T-helper 2 cell (primary cell): ENCODE data around the gene PFDN4.

Experiments
- DNase-seq, 5 experiments: peaks; one replicate each; pipeline versions ENCODE4 v3.0.0 to v3.0.0-alpha.2; 2012 to 2022
- total RNA-seq, 2 donors: gene quantifications; one replicate each; lab custom pipeline; 2026; lab: John Stamatoyannopoulos, UW

Gene PFDN4
- 12.2 to 17.4 reads per million in 2 donors for total RNA-seq

- DNase-seq, result peak; percentile 48 to 82 (median 68)
These were observed at the start of gene PFDN4 for GRCh38 chr20:54207743-54208547. TSS of gene PFDN4 (plus strand) at chr20:54208087. CDS start at chr20:54208101, 14 bp downstream.

- DNase-seq, result no peak
These were observed 49.7 kb upstream of the PFDN4 start for GRCh38 chr20:54158226-54158625.

GRCh38 chr20:54158856-54159418, 49.0 kb upstream of the PFDN4 start:
- DNase-seq, result no peak

DNA sequence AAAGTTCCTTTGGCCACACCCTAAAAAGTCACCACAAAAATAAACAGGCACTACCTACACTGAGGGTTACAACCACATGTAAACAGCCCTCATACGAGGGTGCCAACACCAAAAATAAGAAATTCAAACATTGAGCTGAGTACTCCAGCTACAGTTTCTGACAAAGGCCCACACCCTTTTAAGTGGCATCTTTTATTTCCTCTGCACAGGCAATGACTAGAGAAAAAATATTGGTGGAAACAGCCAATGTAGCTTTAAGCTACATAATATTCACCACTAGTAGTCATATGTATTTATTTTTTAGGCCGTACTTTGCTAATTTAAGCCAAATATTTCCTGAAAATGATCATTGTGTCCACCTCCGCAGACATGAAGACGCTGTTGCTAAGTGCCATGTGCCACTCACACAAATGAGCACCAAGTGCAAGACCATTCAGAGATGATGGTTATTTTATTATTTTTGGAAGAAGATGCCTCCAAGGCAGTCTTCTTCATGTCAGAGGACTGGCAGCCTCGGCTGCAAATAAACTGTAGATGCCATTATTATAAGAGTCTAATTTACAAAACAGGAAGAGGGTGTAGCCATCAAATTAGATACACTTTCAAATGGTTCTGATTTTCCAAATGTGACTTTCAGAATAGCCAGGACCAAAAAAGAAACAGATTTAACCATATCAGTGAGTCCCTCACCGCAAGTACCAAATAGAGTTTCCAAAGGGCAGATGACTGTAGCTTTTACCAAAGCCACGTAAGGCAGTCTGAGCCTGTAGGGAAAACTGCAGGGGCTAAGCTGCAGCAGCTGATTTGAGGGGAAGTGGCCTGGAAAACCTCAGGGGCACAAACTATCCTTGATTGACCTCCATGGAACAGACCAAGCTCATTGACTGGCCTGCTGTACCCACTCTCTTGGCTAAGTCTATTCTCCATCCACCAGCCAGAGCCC, 47.6 kb upstream of the PFDN4 start:
- DNase-seq, result no peak

DNA sequence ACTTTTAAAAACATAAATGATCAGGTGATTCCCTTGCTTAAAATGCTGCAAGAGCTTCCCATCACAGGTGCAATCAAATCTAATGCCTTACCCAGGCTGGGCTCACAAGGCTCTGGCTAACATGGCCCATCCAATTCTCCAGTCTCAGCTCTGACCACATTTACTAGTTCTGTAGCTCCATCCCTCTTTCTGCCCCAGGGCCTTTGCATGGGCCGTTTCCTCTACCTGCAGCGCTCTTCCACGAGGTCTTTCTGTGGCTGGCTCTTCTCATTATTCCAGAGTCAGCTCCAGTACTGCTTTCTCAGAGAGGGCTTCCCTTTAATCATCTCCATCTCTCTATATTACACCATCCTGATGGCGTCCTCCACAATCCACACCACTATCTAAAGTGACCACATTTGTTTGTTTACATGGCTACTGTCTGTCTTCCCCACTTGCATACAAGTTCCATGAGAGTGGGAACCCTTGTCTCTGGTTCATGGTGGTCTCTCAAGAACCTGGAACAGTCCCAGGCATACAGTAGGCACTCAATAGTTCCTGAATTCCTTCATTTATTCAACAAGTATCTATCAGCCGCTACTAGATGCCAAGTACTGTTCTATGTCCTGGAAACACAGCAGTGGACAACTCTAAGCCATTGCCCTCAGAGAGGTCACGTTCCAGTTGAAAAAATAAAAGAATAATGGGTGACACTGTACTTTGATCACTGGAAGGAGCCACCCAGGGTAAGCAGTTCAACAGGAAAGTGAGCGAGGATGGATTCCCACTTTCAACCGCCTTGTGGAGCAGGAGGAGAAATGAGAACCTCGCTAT, 46.7 kb upstream of the PFDN4 start:
- DNase-seq, result no peak

DNA sequence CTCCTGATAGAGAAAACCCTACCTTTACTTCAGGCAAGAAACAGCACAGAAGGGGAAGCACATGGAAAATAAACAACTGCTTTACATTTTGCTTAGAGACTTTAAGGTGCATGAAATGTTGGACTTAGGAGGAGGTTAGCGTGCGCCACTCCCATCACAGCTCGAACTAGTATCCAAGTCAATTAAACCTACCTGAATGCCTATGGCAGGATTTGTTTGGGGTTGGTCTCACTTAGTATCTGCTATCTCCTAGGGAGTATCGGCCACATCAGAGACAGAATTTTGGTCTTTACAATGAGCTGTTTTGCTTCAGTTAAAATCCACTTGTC, 46.1 kb upstream of the PFDN4 start:
- no peak for DNase-seq

DNA sequence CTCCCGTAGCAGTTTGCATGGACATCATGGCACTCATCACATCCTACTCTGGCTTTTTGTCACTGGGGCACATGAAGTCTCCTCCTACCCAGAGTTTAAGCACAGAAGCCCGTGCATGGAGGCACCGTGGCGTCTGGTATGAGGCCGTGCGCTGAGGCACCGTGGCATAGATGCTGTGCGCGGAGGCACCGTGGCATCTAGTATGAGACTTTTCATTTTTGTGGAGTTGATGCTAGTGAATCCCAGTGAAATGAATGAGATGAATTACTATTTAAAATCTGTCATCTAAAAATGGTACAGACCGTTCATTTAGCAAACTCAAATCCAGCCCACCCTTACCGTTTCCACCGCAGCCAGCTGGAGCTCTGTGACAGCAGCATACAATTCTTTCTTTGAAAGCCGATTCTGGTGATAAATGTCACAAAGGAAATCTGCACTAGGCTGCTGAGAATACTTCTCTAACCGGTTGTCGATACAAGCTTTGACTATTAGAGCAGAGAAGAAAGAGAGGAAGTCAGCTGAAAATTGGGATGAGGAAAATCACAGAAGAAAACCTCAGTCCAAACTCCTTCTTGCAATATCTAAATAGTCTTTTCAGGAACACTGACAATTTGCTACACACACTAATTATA, 45.4 kb upstream of the PFDN4 start:
- DNase-seq, result no peak

DNA sequence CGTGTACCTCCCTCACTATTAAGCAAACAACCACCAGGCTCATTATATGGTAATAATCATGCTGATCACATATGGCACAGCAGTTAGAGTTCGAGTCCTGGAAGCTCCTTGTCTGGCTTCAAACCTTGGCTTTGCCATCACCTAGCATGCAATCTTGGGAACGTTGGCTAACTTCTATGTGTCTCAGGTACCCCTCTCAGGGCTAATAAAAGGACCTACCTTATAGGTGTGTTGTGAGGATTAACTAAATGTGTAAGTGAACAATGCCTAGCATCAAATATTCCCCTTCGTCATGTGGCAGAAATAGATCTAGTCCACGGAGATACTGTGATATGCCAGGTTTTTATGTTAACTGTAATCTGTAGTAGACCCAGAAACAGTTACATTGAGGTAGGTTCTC, 44.5 kb upstream of the PFDN4 start:
- no peak for DNase-seq

GRCh38 chr20:54165014-54165413, 42.9 kb upstream of the PFDN4 start:
- DNase-seq, result no peak

- no peak for DNase-seq
These were observed 42.1 kb upstream of the PFDN4 start for GRCh38 chr20:54165803-54166202.

DNA sequence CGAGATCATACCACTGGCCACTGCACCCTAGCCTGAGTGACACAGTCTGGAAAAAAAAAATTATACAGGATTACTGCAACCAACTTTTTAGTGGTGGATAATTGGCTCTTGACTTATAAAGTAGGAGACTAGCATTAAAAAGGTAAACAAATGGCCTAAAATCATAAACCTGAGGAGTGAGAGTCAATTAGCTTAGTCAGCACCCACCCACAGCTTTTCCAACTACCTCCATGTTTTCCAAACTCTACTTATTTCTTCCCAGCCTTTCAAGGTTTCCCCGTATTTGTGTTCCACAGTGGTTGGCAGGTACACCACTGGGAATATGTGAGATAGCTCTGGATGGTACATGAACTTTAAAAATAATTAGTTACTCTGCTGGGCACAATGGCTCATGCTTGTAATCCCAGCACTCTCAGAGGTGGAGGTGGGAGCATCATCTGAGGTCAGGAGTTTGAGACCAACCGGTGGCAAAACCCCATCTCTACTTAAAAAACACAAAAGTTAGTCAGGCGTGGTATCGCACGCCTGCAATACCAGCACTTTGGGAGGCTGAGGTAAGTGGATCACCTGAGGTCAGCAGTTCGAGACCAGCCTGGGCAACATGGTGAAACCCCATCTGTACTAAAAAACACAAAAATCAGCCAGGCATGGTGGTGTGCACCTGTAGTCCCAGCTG, 40.8 kb upstream of the PFDN4 start:
- no peak for DNase-seq

GRCh38 chr20:54167909-54168872, 39.7 kb upstream of the PFDN4 start:
- DNase-seq, result no peak

- no peak for DNase-seq
These were observed 38.7 kb upstream of the PFDN4 start for GRCh38 chr20:54168961-54169862.

DNA sequence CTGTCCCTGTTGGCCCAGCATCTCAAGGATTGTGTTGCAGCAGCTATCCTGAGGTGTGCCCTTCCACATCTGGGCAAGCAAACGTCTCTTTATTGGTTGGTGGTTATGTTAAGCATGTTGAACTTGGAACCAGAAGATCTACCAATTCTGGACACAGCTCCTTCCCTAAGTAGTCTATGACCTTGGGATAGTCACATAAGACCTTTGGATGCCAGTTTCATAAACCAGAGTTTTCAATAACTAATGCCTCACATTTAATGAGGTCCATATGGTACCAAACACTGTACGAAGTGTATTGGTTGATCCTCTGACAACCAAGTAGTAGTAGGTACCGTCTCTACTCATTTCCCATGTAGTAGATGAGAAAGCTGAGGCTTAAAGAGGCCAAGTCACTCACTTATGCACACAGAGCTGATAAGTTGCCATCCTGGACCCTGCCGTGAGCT, 37.8 kb upstream of the PFDN4 start:
- no peak for DNase-seq

GRCh38 chr20:54170963-54171362, 36.9 kb upstream of the PFDN4 start:
- no peak for DNase-seq

DNA sequence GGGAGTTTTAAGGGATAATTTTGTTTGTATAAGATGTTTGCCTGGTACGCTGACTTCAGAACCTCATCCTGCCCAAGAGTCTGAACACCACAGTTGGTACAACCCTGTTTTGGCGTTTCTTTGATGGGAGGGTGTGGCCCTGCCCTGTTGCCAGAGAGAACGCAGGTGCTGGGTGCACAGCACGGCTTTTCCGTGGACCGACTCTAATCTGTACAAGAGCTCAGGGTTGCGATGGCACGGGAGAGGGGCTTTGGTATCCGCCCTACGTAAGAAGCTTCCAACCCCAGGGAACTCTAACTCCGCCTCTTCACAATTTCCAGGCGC, 35.4 kb upstream of the PFDN4 start:
- DNase-seq, result no peak

DNA sequence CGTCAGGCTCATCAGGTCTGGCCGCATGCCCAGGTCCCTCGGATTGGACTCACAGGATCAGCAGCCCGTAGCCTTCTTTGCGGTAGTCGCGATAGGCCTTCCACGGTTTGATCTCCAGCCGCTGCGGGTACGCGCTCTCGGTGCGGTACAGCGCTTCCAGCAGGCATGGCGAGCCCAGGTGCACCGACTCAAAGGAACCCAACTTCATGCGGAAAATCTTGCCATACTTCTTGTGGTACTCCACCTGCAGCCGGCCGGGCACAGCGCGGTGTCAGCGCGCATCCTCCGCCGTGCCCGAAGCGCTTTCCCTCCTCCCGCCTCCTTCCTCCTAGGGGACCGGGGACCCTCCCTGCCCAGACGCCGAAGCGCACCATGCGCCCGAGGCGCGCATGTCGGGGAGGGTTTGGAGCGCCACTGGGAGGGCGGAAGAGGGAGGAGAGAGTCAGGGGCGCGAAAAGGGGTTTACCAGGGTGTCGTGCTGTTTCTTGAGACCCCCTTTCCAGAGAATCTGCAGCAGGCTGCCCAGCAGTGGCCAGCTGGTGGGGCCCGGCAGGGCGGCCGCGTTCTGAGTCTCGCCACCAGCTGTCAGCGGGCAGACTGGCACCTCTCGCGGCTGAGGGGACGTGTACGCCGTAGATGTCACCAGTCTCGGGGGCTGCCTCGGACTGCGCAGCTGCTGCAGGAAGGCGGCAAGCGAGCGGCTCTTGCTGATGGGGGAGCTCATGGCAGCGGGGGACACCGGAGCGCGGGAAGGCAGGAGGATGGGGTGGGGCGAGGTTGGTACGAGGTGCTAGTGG, 34.8 kb upstream of the PFDN4 start:
- peak in 1 of 5 experiments; percentile 13 for DNase-seq
